ENCODE measurements around the gene KLF7.

KLF7 gene

GRCh38 chr2:207166349-207167098 is 776 bp upstream of the KLF7 start:
- DNase-seq: peak; percentile 80

GRCh38 chr2:207166039-207166348 is 246 bp upstream of the KLF7 start:
- peak; percentile 99 for DNase-seq

GRCh38 chr2:207164006-207164831 is 1.5 kb downstream of the KLF7 start:
- DNase-seq: peak; percentile 48

- DNase-seq: no peak
Observed at GRCh38 chr2:207163756-207164005, 2.1 kb downstream of the KLF7 start.

- DNase-seq: no peak
Observed at GRCh38 chr2:207163053-207163755, 2.5 kb downstream of the KLF7 start.

- no peak for DNase-seq
Observed at GRCh38 chr2:207162316-207162715, 3.4 kb downstream of the KLF7 start.

GRCh38 chr2:207161247-207162123 is 4.3 kb downstream of the KLF7 start:
- no peak for DNase-seq

GRCh38 chr2:207160115-207160514 is 5.6 kb downstream of the KLF7 start:
- no peak for DNase-seq

GRCh38 chr2:207159002-207159401 is 6.7 kb downstream of the KLF7 start:
- no peak for DNase-seq

- no peak for DNase-seq
Observed at GRCh38 chr2:207157731-207158130, 8.0 kb downstream of the KLF7 start.

GRCh38 chr2:207157162-207157481 is 8.6 kb downstream of the KLF7 start:
- no peak for DNase-seq

GRCh38 chr2:207156451-207157161 is 9.1 kb downstream of the KLF7 start:
- DNase-seq: no peak

GRCh38 chr2:207155516-207156444 is 10.0 kb downstream of the KLF7 start:
- DNase-seq: no peak

GRCh38 chr2:207154556-207155510 is 10.9 kb downstream of the KLF7 start:
- DNase-seq: no peak

- DNase-seq: no peak
Observed at GRCh38 chr2:207153266-207153975, 12.3 kb downstream of the KLF7 start.

GRCh38 chr2:207151048-207151447 is 14.7 kb downstream of the KLF7 start:
- no peak for DNase-seq

- no peak for DNase-seq
Observed at GRCh38 chr2:207150284-207150683, 15.5 kb downstream of the KLF7 start.

- DNase-seq: no peak
Observed at GRCh38 chr2:207149249-207150213, 16.2 kb downstream of the KLF7 start.
